Measurements from ENCODE around the gene RPP14. TPM values are rescaled to one million over a fixed set of nuclear protein-coding genes. Genes with fewer than 3 reads are reported as not detected.

Gene RPP14
- total RNA-seq, 1 experiment from 2014 or later, result 22.4 TPM

DNA sequence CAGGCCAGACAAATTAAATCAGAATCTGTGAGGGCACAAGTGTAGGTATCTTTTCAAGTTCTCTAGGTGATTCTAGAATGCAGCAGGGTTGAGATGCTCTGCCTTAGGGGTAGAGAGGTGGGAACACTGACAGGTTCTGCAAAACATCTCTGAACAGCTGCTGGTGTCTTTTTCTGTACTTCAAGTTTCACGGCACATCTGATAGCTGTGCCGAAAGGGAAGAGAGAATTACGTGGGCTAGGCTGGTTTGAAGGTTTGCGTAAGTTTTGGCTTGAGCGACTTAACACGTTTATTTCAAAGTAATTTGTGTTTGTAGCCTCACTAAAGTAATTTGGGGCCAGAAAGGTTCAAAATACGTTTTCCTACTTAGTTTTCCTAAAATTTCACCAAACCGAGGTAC lies 49.1 kb downstream of the RPP14 start:
- Histone ChIP-seq H3K4me2 (ENCODE audit: low read length) (no peak overlapping the region), H3K36me3 (ENCODE audit: control insufficient read depth in 1 of 2, insufficient read depth in 2 of 2, low read length in 2 of 2) (no peaks in the 10 kb centered on the region), H3K27ac (ENCODE audit: low read depth, low read length) (no peak overlapping the region), H3K4me1 (ENCODE audit: control insufficient read depth in 1 of 2, insufficient read depth in 2 of 2, low read length in 2 of 2) (peaks cover 8 to 11% of the 10 kb centered on the region in 2 experiments; a peak in 3 of 4 replicates), H3K4me3 (replicated peaks in 1 of 2; ENCODE audit: low read depth in 1 of 2, low read length in 2 of 2) (no peak overlapping the region), H2AFZ (ENCODE audit: low read depth, low read length, poor library complexity, severe bottlenecking) (no peak overlapping the region), H3K9ac (ENCODE audit: low read length) (no peak overlapping the region), H4K20me1 (ENCODE audit: insufficient read depth) (no peaks in the 10 kb centered on the region), H3K79me2 (ENCODE audit: insufficient read depth, low read length) (no peaks in the 10 kb centered on the region), H3K9me2 (ENCODE audit: insufficient read depth) (no peaks in the 10 kb centered on the region), H3K27me3 (ENCODE audit: insufficient read depth, low read length) (no peaks in the 10 kb centered on the region), H3K9me3 (ENCODE audit: control insufficient read depth in 1 of 2, insufficient read depth in 1 of 2, low read depth in 1 of 2, low read length in 2 of 2) (no peaks in the 10 kb centered on the region)
- ChIA-PET POLR2A (no interaction called here), CTCF (no interaction called here), RAD21 (ENCODE audit: low non-redundant PET in 1 of 2, low total read pairs in 2 of 2, uncharacterized antibody in 2 of 2, unreplicated experiment in 2 of 2) (no interaction called here)
- intact Hi-C loops (cut with micrococcal nuclease), result no loop called here
- TF ChIP-seq TCF7L2 (IDR thresholded peaks at IDR 0.05; ENCODE audit: borderline replicate concordance, extremely low read depth, insufficient read depth, insufficient read length), result no peak
- TF ChIP-seq, protein P1, sequence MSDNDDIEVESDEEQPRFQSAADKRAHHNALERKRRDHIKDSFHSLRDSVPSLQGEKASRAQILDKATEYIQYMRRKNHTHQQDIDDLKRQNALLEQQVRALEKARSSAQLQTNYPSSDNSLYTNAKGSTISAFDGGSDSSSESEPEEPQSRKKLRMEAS (IDR thresholded peaks at IDR 0.05), result no peak
- no peak for TF ChIP-seq CEBPB (IDR thresholded peaks at IDR 0.05; ENCODE audit: low read depth)
- BruUV-seq (replicated peaks), result no TSS peak
- no peak for ATAC-seq
- DNase-seq (ENCODE audit: low read depth, low spot score), result no peak

DNA sequence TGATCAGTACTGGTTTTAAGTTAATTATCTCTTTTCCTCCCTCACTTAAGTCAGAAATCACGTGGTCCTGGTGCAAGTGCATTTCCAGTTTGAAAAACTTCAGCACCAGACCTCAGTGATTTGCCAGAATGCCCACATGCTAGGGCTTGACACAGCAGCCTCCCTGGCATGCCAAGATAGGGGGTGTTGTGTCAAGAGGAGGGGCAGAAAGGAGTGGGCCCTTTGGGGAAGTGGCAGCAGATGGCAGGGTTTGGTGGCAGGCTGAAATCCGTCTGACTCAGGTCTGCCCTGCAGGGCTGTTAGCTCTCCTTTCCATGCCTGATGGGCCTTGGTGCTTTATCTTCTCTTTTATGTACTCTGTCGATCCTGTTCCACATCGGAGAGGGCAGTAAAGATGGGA lies 50.0 kb downstream of the RPP14 start:
- Histone ChIP-seq H3K36me3 (ENCODE audit: control insufficient read depth in 1 of 2, insufficient read depth in 2 of 2, low read length in 2 of 2) (no peaks in the 10 kb centered on the region), H3K27ac (ENCODE audit: low read depth, low read length) (no peak overlapping the region), H3K9ac (ENCODE audit: low read length) (no peak overlapping the region), H4K20me1 (ENCODE audit: insufficient read depth) (no peaks in the 10 kb centered on the region), H3K4me3 (replicated peaks in 1 of 2; ENCODE audit: low read depth in 1 of 2, low read length in 2 of 2) (no peak overlapping the region), H3K27me3 (ENCODE audit: insufficient read depth, low read length) (no peaks in the 10 kb centered on the region), H3K4me1 (ENCODE audit: control insufficient read depth in 1 of 2, insufficient read depth in 2 of 2, low read length in 2 of 2) (peaks cover 0 to 6% of the 10 kb centered on the region in 2 experiments; a peak in 1 of 4 replicates), H3K4me2 (ENCODE audit: low read length) (no peak overlapping the region), H3K79me2 (ENCODE audit: insufficient read depth, low read length) (no peaks in the 10 kb centered on the region), H3K9me2 (ENCODE audit: insufficient read depth) (no peaks in the 10 kb centered on the region), H2AFZ (ENCODE audit: low read depth, low read length, poor library complexity, severe bottlenecking) (no peak overlapping the region), H3K9me3 (ENCODE audit: control insufficient read depth in 1 of 2, insufficient read depth in 1 of 2, low read depth in 1 of 2, low read length in 2 of 2) (no peaks in the 10 kb centered on the region)
- ChIA-PET CTCF (no interaction called here), RAD21 (ENCODE audit: low non-redundant PET in 1 of 2, low total read pairs in 2 of 2, uncharacterized antibody in 2 of 2, unreplicated experiment in 2 of 2) (no interaction called here), POLR2A (no interaction called here)
- TF ChIP-seq RAD21 (IDR thresholded peaks at IDR 0.05; ENCODE audit: low read depth) (no peak), SP1 (IDR thresholded peaks at IDR 0.05; ENCODE audit: low read depth) (no peak), YY1 (IDR thresholded peaks at IDR 0.05; ENCODE audit: extremely low read depth, insufficient replicate concordance, low read depth, low read length) (no peak), CBX3 (IDR thresholded peaks at IDR 0.05; ENCODE audit: low read depth) (no peak), ELF1 (IDR thresholded peaks at IDR 0.05; ENCODE audit: borderline replicate concordance, low read depth) (no peak), SIN3A (IDR thresholded peaks at IDR 0.05; ENCODE audit: low read depth) (no peak), EGR1 (IDR thresholded peaks at IDR 0.05; ENCODE audit: low read depth) (no peak)
- TF ChIP-seq, protein P1 (IDR thresholded peaks at IDR 0.05), result no peak
- TF ChIP-seq, protein P2, sequence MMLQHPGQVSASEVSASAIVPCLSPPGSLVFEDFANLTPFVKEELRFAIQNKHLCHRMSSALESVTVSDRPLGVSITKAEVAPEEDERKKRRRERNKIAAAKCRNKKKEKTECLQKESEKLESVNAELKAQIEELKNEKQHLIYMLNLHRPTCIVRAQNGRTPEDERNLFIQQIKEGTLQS (IDR thresholded peaks at IDR 0.05), result no peak
- TF ChIP-seq, protein P3, sequence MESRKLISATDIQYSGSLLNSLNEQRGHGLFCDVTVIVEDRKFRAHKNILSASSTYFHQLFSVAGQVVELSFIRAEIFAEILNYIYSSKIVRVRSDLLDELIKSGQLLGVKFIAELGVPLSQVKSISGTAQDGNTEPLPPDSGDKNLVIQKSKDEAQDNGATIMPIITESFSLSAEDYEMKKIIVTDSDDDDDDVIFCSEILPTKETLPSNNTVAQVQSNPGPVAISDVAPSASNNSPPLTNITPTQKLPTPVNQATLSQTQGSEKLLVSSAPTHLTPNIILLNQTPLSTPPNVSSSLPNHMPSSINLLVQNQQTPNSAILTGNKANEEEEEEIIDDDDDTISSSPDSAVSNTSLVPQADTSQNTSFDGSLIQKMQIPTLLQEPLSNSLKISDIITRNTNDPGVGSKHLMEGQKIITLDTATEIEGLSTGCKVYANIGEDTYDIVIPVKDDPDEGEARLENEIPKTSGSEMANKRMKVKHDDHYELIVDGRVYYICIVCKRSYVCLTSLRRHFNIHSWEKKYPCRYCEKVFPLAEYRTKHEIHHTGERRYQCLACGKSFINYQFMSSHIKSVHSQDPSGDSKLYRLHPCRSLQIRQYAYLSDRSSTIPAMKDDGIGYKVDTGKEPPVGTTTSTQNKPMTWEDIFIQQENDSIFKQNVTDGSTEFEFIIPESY (IDR thresholded peaks at IDR 0.05; ENCODE audit: extremely low read depth, insufficient replicate concordance, low read length), result no peak
- TF ChIP-seq, protein P4, sequence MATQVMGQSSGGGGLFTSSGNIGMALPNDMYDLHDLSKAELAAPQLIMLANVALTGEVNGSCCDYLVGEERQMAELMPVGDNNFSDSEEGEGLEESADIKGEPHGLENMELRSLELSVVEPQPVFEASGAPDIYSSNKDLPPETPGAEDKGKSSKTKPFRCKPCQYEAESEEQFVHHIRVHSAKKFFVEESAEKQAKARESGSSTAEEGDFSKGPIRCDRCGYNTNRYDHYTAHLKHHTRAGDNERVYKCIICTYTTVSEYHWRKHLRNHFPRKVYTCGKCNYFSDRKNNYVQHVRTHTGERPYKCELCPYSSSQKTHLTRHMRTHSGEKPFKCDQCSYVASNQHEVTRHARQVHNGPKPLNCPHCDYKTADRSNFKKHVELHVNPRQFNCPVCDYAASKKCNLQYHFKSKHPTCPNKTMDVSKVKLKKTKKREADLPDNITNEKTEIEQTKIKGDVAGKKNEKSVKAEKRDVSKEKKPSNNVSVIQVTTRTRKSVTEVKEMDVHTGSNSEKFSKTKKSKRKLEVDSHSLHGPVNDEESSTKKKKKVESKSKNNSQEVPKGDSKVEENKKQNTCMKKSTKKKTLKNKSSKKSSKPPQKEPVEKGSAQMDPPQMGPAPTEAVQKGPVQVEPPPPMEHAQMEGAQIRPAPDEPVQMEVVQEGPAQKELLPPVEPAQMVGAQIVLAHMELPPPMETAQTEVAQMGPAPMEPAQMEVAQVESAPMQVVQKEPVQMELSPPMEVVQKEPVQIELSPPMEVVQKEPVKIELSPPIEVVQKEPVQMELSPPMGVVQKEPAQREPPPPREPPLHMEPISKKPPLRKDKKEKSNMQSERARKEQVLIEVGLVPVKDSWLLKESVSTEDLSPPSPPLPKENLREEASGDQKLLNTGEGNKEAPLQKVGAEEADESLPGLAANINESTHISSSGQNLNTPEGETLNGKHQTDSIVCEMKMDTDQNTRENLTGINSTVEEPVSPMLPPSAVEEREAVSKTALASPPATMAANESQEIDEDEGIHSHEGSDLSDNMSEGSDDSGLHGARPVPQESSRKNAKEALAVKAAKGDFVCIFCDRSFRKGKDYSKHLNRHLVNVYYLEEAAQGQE (IDR thresholded peaks at IDR 0.05; ENCODE audit: low read depth), result no peak
- ATAC-seq, result no peak
- no peak for DNase-seq (ENCODE audit: low read depth, low spot score)
- intact Hi-C loops (cut with micrococcal nuclease), result no loop called here
- no TSS peak for BruUV-seq (replicated peaks)

Measured in HCT116 (cell line).